ENCODE results near the gene CPNE8. TPM values are rescaled to one million over a fixed set of nuclear protein-coding genes. Genes with fewer than 3 reads are reported as not detected.

The CPNE8 gene
- polyA plus RNA-seq, 2 of the 4 experiments (the other 2 are of a cell fraction) = 8.0 to 30.1 TPM

DNA sequence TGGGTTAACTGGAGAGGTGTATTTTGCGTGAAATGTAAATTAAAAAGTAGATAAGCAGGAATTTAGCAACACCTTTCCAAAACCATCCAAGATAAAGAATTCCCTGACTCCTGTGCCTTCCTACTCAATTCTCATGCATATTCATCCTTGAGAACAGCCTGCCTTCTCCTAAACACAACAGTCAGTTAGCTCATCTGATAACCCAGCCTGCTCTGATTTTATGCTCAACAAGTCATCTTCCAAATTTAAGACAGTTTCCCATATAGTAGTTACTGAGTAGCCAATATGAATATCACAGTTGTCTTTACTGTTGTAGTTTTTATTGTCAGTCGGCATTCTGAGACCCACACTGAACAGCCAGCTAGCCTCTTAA, 27.1 kb downstream of the CPNE8 start:
- no peaks in the 10 kb centered on the region for H3K9me3 ChIP-seq
- ATAC-seq = no peak
- TF ChIP-seq CBX2 (IDR thresholded peaks at IDR 0.05; ENCODE audit: borderline replicate concordance, low read depth) = no peak
- TF ChIP-seq ZFP36 (IDR thresholded peaks at IDR 0.05; ENCODE audit: borderline replicate concordance, partially characterized antibody) = no peak
- TF ChIP-seq FOXS1 (CRISPR knock-in tag; IDR thresholded peaks at IDR 0.05) = no peak
- TF ChIP-seq RFX5 (IDR thresholded peaks at IDR 0.05) = no peak
- no peak for TF ChIP-seq TP53 (CRISPR knock-in tag; IDR thresholded peaks at IDR 0.05)
- no peak for TF ChIP-seq NFE2L2 (conservative IDR thresholded peaks at IDR 0.05; ENCODE audit: low read length)
- no peak for TF ChIP-seq HMGXB4 (CRISPR knock-in tag; IDR thresholded peaks at IDR 0.05; ENCODE audit: borderline replicate concordance)
- no peak for TF ChIP-seq CBX8 (IDR thresholded peaks at IDR 0.05)
- no peak for TF ChIP-seq POLR2A (IDR thresholded peaks at IDR 0.05; ENCODE audit: low read length)
- TF ChIP-seq, protein P1, sequence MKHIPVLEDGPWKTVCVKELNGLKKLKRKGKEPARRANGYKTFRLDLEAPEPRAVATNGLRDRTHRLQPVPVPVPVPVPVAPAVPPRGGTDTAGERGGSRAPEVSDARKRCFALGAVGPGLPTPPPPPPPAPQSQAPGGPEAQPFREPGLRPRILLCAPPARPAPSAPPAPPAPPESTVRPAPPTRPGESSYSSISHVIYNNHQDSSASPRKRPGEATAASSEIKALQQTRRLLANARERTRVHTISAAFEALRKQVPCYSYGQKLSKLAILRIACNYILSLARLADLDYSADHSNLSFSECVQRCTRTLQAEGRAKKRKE (CRISPR knock-in tag; IDR thresholded peaks at IDR 0.05; ENCODE audit: low read depth) = no peak
- no peak for TF ChIP-seq HOXB5 (CRISPR knock-in tag; IDR thresholded peaks at IDR 0.05)
- POLR2A ChIA-PET = no interaction called here
- H3K4me2 ChIP-seq = no peak overlapping the region
- DNase-seq (ENCODE audit: low read depth in 1 of 2, low spot score in 1 of 2) = no peak
- no peak overlapping the region for H3K27ac ChIP-seq
- no peak for FAIRE-seq
- CTCF ChIA-PET = interaction anchor here (1.5 to 2.0 kb wide), 2 partner anchors 27 to 28 kb away, joined by 3 to 5 read pairs; no protein-coding TSS in a partner anchor
- no peak overlapping the region for H3K4me3 ChIP-seq
- peaks cover 11% of the 10 kb centered on the region; the same call in 2 of the 3 replicates for H3K4me1 ChIP-seq
- WGBS (ENCODE audit: missing lambda C conversion rate) = 96% methylated on average over 2 of the region's 2 CpGs

DNA sequence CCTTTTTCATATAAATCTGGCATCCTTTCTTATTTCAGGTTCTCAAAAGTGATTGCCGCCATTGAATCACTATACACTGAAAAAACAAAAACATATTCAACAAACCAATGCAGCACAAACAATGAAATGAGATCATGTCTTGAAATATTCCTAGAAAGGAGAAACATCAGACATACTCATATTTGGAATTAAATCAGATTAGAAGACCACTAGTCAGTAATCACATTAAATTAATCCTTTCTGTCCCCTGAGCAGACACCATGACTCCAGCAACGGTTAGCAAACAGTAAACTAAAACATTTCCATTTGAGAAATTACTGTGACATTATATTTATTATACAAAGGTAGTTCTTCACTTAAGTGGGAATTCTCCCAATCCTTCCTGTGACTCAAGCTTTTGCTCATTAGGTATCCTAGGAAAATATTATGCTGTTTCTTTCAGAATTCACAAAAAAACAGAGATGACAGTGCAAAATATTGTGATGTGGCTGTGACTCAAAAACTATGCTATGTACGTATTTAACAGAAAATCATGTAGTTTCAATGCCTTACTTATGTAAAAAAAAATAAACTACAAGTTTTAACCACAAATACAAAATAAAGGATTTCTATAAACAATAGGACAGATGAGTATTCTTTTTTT, 29.7 kb downstream of the CPNE8 start:
- Histone ChIP-seq H3K4me3 (no peak overlapping the region), H3K9me3 (no peaks in the 10 kb centered on the region), H3K4me1 (peaks cover 10% of the 10 kb centered on the region; the same call in 2 of the 3 replicates), H3K4me2 (no peak overlapping the region), H3K27ac (no peak overlapping the region)
- DNase-seq (ENCODE audit: low read depth in 1 of 2, low spot score in 1 of 2) (no peak), FAIRE-seq (no peak), ATAC-seq (no peak)
- ChIA-PET CTCF (no interaction called here), POLR2A (no interaction called here)
- 83% methylated on average over 3 of the region's 3 CpGs for WGBS (ENCODE audit: missing lambda C conversion rate)
- TF ChIP-seq HMGXB4 (CRISPR knock-in tag; IDR thresholded peaks at IDR 0.05; ENCODE audit: borderline replicate concordance) (no peak), MAFK (IDR thresholded peaks at IDR 0.05; ENCODE audit: partially characterized antibody) (peak; percentile 57), PHF8 (IDR thresholded peaks at IDR 0.05; ENCODE audit: borderline replicate concordance, low read depth) (no peak), CHD2 (IDR thresholded peaks at IDR 0.05; ENCODE audit: low read length, partially characterized antibody) (no peak), POLR2A (IDR thresholded peaks at IDR 0.05; ENCODE audit: low read length) (no peak), RFX5 (IDR thresholded peaks at IDR 0.05) (no peak)

DNA sequence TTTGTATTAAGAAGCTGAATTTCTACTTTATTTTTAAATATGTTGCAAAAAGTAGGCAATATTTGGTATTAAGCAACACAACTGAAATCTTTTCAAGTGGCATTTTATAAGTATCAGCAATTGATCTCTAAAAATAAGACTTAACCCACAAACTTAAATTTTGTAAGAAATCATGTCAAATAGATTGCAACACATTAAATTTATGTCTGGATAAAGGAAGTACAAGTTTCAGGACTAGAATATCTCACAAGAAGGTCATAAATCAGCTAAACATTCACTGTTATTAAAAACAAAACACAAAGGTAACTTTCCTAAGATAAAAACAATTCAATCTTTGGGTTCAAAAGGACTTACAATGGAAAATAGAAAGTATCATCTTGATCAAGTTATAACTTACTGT, 32.8 kb downstream of the CPNE8 start:
- no peak for DNase-seq (ENCODE audit: low read depth in 1 of 2, low spot score in 1 of 2)
- POLR2A ChIA-PET = no interaction called here
- H3K4me1 ChIP-seq = no peaks in the 10 kb centered on the region; the same call in 2 of the 3 replicates
- no peaks in the 10 kb centered on the region for H3K9me3 ChIP-seq
- FAIRE-seq = no peak
- H3K4me2 ChIP-seq = no peak overlapping the region
- no peak overlapping the region for H3K4me3 ChIP-seq
- TF ChIP-seq ZFP36 (IDR thresholded peaks at IDR 0.05; ENCODE audit: borderline replicate concordance, partially characterized antibody) = no peak
- TF ChIP-seq CEBPB (IDR thresholded peaks at IDR 0.05) = no peak
- no peak for TF ChIP-seq FOSL2 (IDR thresholded peaks at IDR 0.05)
- TF ChIP-seq FOSL2 (CRISPR knock-in tag; IDR thresholded peaks at IDR 0.05) = no peak
- TF ChIP-seq HOXB5 (CRISPR knock-in tag; IDR thresholded peaks at IDR 0.05) = no peak
- no peak for ATAC-seq
- CTCF ChIA-PET = no interaction called here
- no peak overlapping the region for H3K27ac ChIP-seq
